Right hindlimb (tissue), 1 donor: ENCODE data around the gene TFAP2D.

Experiments
- DNase-seq: peaks from one replicate; pipeline ENCODE4 v3.0.0-alpha.2; 2018

The TFAP2D gene

DNA sequence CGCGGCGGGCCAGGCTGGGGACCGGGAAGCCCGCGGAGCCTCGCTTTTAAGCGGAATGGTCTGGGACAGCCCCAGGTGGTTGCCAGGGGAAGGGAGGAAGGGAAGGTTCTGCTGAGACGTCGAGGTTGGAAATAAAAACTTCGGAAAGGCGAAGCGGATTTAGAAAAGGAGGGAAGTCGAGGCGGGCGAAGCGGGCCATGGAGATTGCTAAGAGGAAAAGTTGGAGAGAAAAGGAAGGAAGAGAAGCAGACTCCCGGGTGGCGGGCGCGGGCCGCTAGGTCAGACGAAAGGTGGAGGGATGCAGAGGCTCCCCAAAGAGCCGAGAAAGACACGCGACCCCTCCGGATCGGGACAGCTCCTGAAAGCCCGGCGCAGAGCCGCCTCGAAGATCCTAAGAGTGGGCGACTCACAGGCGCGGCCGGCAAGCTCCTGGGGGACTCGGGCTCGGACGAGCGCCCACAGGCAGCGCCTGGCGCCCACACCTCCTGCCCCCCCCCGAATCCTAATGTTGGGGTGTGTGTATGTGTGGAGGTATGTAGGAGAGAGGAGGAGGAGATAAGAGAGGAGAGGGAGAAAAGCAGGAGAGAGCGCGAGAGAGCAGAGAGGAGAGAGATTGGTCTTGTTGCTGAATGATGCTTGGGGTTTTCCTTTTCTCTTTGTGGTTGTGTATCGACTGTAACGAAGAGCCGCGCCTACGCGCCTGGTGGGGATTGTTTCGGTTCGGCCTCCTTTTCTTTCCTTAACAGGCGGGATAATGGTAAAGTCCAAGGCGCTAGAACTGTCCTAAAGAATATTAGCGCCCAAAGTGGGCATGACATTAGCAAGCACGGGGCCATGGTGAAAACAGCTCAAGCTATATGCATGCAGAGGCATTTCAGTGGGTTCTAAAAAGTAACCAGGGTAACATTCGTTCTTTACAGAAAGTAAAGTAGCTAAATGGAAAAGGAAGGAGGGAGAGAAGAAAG lies 106.9 kb downstream of the TFAP2D start:
- no peak for DNase-seq

DNA sequence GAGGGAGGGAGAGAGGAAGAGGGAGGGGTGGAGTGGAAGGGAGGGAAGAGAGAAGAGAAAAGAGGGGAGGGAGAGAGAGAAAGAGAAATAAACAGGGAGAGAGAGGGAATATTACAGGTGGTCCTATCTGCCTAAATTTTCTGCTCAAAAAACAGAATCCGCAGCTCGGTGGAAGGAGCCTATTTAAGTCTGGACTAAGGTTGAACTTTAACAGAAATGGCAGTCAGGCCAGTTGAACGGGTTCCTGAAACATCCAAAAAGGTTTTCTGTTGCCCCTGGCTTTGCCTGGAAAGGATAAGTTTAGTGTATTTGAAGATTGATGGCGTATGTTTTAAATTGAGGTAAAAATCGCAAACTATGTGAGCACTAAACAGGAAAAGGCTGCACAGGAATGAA lies 107.5 kb downstream of the TFAP2D start:
- no peak for DNase-seq

DNA sequence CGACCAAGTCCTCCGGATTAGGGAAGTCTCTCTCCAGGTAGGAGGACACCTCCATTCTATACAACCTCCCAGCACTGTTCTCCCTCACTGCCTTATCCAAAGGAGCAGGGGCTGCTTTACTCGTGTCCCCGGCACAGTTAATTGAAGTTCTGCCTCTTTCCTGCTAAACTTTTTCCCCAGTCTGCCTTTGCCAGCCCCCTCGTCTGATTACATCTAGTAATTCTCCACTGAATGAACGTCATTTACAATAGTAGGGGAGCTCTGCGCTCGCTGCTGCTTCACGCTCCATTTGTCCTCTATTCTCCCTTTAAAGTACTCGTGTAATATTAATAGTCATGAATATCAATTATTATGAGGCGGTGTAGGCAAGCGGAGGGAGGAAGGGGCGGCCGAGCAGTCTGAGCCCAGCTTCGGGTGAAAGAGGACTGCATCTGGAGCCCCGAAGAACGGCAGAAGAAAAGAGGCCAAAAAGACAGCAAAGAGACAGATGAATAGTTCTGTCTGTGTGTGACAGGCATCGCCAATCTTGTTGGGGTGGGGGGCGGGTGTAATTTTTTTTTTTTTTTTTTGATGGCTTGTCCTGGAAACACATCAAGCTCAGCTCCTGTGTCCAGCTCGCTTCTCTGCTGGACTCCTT lies 108.2 kb downstream of the TFAP2D start:
- no peak for DNase-seq

DNA sequence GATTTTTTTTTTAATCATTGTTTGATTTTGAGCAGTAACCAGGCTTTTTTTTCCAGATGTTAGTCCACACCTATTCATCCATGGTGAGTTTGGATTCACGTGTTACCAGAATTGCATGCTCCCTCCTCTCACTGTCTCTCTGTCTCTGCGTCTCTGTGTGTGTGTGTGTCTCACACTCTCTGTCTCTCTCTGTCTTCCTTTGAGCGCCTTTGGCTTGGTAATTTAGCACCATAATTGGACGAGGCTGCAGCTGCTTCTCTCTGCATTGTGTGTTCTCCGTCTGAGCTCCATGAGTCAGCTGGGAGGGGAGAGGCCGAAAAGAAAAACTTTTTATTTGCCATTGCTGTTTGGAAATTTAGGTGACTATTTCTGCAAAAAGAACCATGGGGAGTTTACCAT lies 108.8 kb downstream of the TFAP2D start:
- no peak for DNase-seq
